Right lobe of liver (tissue), 4 donors: ENCODE measurements around the gene LRBA.

Experiments
- POLR2A ChIP-seq: fragments of 450-650 bp; IDR thresholded peaks from one replicate; pipeline ENCODE4 v1.6.1; 2017; ENCODE audit warnings: antibody characterized with exemption, mild to moderate bottlenecking
- TF ChIP-seq, protein P1 (sequence below), 4 donors: fragments of 200-600 bp in 3 of 4; fragments of 450-650 bp in 1 of 4; IDR thresholded peaks; one replicate each; pipeline versions ENCODE4 v1.5.1 to v1.8.0; 2016 to 2022; ENCODE audit warnings: antibody characterized with exemption in 4 of 4, mild to moderate bottlenecking in 2 of 4
- donor health status: DM: no; HTN: no; CAD: no.
- donor health status: DM: no; HTN: no; CAD: no.
- donor health status: DM: no; HTN: yes; CAD: no.

GRCh38 chr4:150289881-150290280 is 725.2 kb downstream of the LRBA start:
- TF ChIP-seq POLR2A = no peak
- TF ChIP-seq, protein P1, sequence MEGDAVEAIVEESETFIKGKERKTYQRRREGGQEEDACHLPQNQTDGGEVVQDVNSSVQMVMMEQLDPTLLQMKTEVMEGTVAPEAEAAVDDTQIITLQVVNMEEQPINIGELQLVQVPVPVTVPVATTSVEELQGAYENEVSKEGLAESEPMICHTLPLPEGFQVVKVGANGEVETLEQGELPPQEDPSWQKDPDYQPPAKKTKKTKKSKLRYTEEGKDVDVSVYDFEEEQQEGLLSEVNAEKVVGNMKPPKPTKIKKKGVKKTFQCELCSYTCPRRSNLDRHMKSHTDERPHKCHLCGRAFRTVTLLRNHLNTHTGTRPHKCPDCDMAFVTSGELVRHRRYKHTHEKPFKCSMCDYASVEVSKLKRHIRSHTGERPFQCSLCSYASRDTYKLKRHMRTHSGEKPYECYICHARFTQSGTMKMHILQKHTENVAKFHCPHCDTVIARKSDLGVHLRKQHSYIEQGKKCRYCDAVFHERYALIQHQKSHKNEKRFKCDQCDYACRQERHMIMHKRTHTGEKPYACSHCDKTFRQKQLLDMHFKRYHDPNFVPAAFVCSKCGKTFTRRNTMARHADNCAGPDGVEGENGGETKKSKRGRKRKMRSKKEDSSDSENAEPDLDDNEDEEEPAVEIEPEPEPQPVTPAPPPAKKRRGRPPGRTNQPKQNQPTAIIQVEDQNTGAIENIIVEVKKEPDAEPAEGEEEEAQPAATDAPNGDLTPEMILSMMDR (IDR thresholded peaks at IDR 0.05) = no peak
